Lung (tissue), 12 donors: Measurements from ENCODE around the gene SOX6. TPM values are rescaled to one million over a fixed set of nuclear protein-coding genes. Genes with fewer than 3 reads are reported as not detected.

ENCODE experiments used
- ATAC-seq: fragments of 200-7000 bp; cut with Tn5 transposase; one replicate; pipeline ENCODE4 v1.9.1; 2020; ENCODE audit warnings: moderate number of reproducible peaks; ENCODE audit not compliant: insufficient read depth, low FRiP score
- DNase-seq, 3 donors: peaks; one replicate each; pipeline ENCODE4 v3.0.0-alpha.2; 2013 to 2017
- H3K27ac ChIP-seq, 2 donors: one replicate each; pipeline ENCODE4 v1.5.1; 2013; ENCODE audit warnings: mild to moderate bottlenecking in 2 of 2, moderate library complexity in 2 of 2, control low read depth in 1 of 2, inconsistent platforms in 1 of 2, low read depth in 1 of 2, low read length in 1 of 2
- H3K27me3 ChIP-seq, 3 donors: one replicate each; pipeline ENCODE4 v1.5.1; 2013; ENCODE audit warnings: low read length in 2 of 3; ENCODE audit not compliant: control insufficient read depth in 3 of 3, insufficient read depth in 3 of 3
- H3K36me3 ChIP-seq, 4 donors: one replicate each; pipeline ENCODE4 v1.5.1; 2013; ENCODE audit warnings: low read length in 4 of 4, mild to moderate bottlenecking in 1 of 4, moderate library complexity in 1 of 4; ENCODE audit not compliant: control insufficient read depth in 4 of 4, insufficient read depth in 4 of 4
- H3K4me1 ChIP-seq, 5 donors: one replicate each; pipeline ENCODE4 v1.5.1; 2013; ENCODE audit warnings: low read length in 5 of 5, mild to moderate bottlenecking in 2 of 5, moderate library complexity in 1 of 5; ENCODE audit not compliant: control insufficient read depth in 5 of 5, insufficient read depth in 5 of 5
- H3K4me3 ChIP-seq: one replicate; pipeline ENCODE4 v1.5.1; 2013; ENCODE audit warnings: mild to moderate bottlenecking, control low read depth, moderate library complexity
- H3K9ac ChIP-seq, 2 donors: one replicate each; pipeline ENCODE4 v1.5.1; 2013; ENCODE audit warnings: low read length in 2 of 2, control low read depth in 1 of 2; ENCODE audit not compliant: insufficient read depth in 1 of 2
- H3K9me3 ChIP-seq, 4 donors: one replicate each; pipeline ENCODE4 v1.5.1; 2013; ENCODE audit warnings: low read length in 3 of 4, mild to moderate bottlenecking in 1 of 4, moderate library complexity in 1 of 4; ENCODE audit not compliant: control insufficient read depth in 4 of 4, insufficient read depth in 3 of 4
- CTCF ChIP-seq: IDR thresholded peaks from 2 replicates; pipeline ENCODE4 v1.5.1; 2012; ENCODE audit warnings: mild to moderate bottlenecking; ENCODE audit errors: control extremely low read depth, extremely low read depth
- WGBS, 2 donors: extraction: QIAGEN DNeasy Blood & Tissue Kit; methylation state at CpG; one replicate each; pipeline ENCODE4 v1.1.7; 2013; 5-methylcytosine and 5-hydroxymethylcytosine counted together
- polyA plus RNA-seq, 2 donors: library from polyadenylated mRNA; stranded (reverse); fragments of 200-250 nt; gene quantifications; one replicate each; pipeline ENCODE4 v1.2.1, GENCODE V29; 2013
- total RNA-seq, 2 donors: library from RNA; depleted of rRNA in 1 of 2; stranded (reverse); fragments of >200 nt in 1 of 2; gene quantifications; one replicate each; pipeline ENCODE4 v1.2.1, GENCODE V29; 2014 to 2021
- donor health status: control.
- donor health status: control.
- donor health status: Bipolar disorder and iron deficiency.
- donor health status: healthy.
- donor health status: DM: yes; HTN: yes; CAD: no.

The SOX6 gene
- total and polyA plus RNA-seq, 4 donors = 0.58 to 31.7 (median 7.4) TPM

- no peaks in the 10 kb centered on the region for H3K9me3 ChIP-seq
- H3K36me3 ChIP-seq = no peaks in the 10 kb centered on the region
- no peak overlapping the region for H3K9ac ChIP-seq
- no peak for TF ChIP-seq CTCF
- DNase-seq = no peak
- H3K4me3 ChIP-seq = no peak overlapping the region
- H3K27ac ChIP-seq = no peak overlapping the region
- ATAC-seq = no peak
- no peaks in the 10 kb centered on the region for H3K27me3 ChIP-seq
- peaks cover 0 to 25% (median 4%) of the 10 kb centered on the region in 5 donors for H3K4me1 ChIP-seq
- WGBS, 2 donors = 90 to 92% methylated on average over 2 of the region's 2 CpGs
These were observed 60.1 kb downstream of the SOX6 start for GRCh38 chr11:16296273-16296672.

GRCh38 chr11:16295592-16295991 lies 60.8 kb downstream of the SOX6 start:
- H3K4me3 ChIP-seq = no peak overlapping the region
- no peaks in the 10 kb centered on the region for H3K36me3 ChIP-seq
- no peak for TF ChIP-seq CTCF
- peak overlapping the region in 1 of 2 donors; percentile 45 for H3K27ac ChIP-seq
- peaks cover 0 to 23% (median 4%) of the 10 kb centered on the region in 5 donors for H3K4me1 ChIP-seq
- no peaks in the 10 kb centered on the region for H3K27me3 ChIP-seq
- WGBS, 2 donors = 42% methylated on average over 1 of the region's 1 CpG
- H3K9me3 ChIP-seq = no peaks in the 10 kb centered on the region
- H3K9ac ChIP-seq = no peak overlapping the region
- DNase-seq (no peak), ATAC-seq (no peak)

- DNase-seq (peak in 2 of 3 donors; percentile 64 to 74), ATAC-seq (no peak)
- Histone ChIP-seq H3K9me3 (no peaks in the 10 kb centered on the region), H3K9ac (no peak overlapping the region), H3K4me3 (no peak overlapping the region), H3K27ac (peak overlapping the region in 1 of 2 donors; percentile 49), H3K4me1 (peaks cover 0 to 20% (median 2%) of the 10 kb centered on the region in 5 donors), H3K27me3 (no peaks in the 10 kb centered on the region), H3K36me3 (no peaks in the 10 kb centered on the region)
- TF ChIP-seq CTCF = no peak
- WGBS, 2 donors = 29 to 54% methylated on average over 2 of the region's 2 CpGs
These were observed 63.1 kb downstream of the SOX6 start for GRCh38 chr11:16293204-16293681.

- DNase-seq (peak in 1 of 3 donors; percentile 22), ATAC-seq (no peak)
- no peak overlapping the region for H3K9ac ChIP-seq
- no peaks in the 10 kb centered on the region for H3K9me3 ChIP-seq
- peaks cover 0 to 17% (median 4%) of the 10 kb centered on the region in 5 donors for H3K4me1 ChIP-seq
- no peak for TF ChIP-seq CTCF
- H3K36me3 ChIP-seq = no peaks in the 10 kb centered on the region
- no peaks in the 10 kb centered on the region for H3K27me3 ChIP-seq
- 72 to 79% methylated on average over 8 of the region's 8 CpGs for whole genome bisulfite sequencing, 2 donors
- no peak overlapping the region for H3K4me3 ChIP-seq
- H3K27ac ChIP-seq = peak overlapping the region in 1 of 2 donors; percentile 84
These were observed 64.0 kb downstream of the SOX6 start for GRCh38 chr11:16292167-16292859.
